ENCODE results near the gene SLC35B2.
A peak's percentile ranks its signal among the peaks of the same experiment; 100 is the strongest.

The SLC35B2 gene

DNA sequence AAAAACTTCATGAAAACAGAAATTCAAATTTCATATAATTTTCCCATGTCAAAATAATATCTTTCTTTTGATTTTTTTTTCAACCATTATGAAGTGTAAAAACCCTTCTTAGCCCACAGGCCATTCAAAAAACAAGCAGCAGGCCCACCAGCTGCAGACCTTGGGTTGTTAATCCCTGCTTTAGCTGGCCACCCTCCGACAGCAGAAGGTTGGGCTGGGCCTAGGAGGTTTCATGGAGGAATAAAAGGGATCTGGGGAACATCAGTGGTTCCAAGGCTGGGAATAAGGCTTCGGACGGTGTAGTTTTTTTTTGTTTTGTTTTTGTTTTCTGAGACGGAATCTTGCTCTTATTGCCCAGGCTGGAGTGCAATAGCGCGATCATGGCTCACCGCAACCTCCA is 14.0 kb downstream of the SLC35B2 start:
- Mint-ChIP-seq H3K4me1 (peaks cover 16% of the 10 kb centered on the region), H3K27me3 (ENCODE audit: low read depth) (peaks cover 16% of the 10 kb centered on the region), H3K9me3 (no peaks in the 10 kb centered on the region), H3K4me3 (peak overlapping the region in 2 of 3 experiments; percentile 45 to 60), H3K36me3 (ENCODE audit: low read depth) (peaks cover 5% of the 10 kb centered on the region), H3K27ac (no peak overlapping the region)
- TF ChIP-seq, protein P1, sequence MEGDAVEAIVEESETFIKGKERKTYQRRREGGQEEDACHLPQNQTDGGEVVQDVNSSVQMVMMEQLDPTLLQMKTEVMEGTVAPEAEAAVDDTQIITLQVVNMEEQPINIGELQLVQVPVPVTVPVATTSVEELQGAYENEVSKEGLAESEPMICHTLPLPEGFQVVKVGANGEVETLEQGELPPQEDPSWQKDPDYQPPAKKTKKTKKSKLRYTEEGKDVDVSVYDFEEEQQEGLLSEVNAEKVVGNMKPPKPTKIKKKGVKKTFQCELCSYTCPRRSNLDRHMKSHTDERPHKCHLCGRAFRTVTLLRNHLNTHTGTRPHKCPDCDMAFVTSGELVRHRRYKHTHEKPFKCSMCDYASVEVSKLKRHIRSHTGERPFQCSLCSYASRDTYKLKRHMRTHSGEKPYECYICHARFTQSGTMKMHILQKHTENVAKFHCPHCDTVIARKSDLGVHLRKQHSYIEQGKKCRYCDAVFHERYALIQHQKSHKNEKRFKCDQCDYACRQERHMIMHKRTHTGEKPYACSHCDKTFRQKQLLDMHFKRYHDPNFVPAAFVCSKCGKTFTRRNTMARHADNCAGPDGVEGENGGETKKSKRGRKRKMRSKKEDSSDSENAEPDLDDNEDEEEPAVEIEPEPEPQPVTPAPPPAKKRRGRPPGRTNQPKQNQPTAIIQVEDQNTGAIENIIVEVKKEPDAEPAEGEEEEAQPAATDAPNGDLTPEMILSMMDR (IDR thresholded peaks at IDR 0.05; ENCODE audit: unreplicated experiment in 3 of 3): no peak

DNA sequence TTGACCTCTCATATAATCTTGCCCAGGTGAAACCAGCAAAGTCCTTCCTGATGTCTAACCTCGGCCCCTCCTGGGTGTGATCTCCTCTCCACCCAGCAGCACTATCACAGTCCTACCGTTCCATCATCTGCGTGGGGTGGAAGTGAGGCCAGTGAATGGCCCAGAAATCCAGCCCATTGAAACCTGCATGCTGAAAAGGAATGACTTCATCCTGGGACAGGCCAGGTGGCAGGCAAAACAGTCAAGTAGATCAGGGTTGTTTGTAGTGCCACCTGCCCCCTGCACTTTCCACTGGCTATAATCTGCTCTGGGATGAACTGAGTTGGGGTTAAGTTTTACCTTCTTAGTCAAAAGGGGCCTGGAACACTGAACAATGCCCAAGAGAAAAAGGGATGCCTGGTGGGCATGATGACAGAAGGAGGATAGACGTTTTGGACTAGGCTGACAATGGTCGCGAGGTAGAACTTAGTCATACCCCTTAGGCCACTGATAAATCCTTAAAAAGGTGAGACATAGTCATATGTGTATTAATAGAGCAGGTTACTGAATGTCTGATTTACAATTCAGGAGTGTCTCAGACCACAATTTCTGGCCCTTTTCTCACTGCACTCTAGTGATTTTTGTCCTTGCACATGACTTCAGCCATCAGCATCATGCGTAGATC is 18.5 kb downstream of the SLC35B2 start:
- H3K9me3 Mint-ChIP-seq: no peaks in the 10 kb centered on the region
- H3K27ac Mint-ChIP-seq: peak overlapping the region; percentile 39 to 93 (median 74)
- H3K4me1 Mint-ChIP-seq: peaks cover 31% of the 10 kb centered on the region
- TF ChIP-seq, protein P1 (IDR thresholded peaks at IDR 0.05; ENCODE audit: unreplicated experiment in 3 of 3): no peak
- H3K36me3 Mint-ChIP-seq (ENCODE audit: low read depth): no peaks in the 10 kb centered on the region
- peaks cover 10% of the 10 kb centered on the region for H3K27me3 Mint-ChIP-seq (ENCODE audit: low read depth)
- peak overlapping the region; percentile 82 to 87 (median 86) for H3K4me3 Mint-ChIP-seq

DNA sequence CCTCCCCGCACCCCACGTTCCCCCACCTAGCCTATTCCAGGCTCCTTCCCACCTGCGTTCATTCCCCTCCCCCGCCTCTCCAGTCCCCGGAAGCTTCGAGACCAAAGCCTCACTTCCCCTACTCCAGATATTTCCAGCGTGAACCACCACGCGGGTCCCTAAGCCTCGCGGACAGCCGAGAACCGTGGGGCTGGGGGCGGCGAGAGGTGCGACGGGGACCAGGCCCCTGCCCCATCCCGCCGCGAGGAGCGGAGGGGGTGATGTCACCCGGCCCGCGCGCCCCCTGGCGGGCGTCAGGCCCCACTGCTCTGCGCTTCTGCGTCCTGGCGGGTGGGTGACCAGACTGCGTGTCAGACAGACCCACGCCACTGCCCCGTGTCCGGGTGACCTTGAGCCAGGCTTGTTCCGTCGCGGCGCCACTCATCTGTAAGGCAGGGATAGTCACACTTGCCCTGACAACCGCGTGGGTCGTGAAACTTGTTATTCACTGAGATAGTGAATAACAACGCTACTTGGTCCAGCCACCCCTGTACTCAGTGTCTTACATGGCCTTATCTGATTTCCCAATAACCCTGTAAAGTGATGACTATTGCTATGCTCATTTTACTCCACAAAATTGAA is 19.4 kb downstream of the SLC35B2 start:
- Mint-ChIP-seq H3K27me3 (ENCODE audit: low read depth) (peaks cover 6% of the 10 kb centered on the region), H3K27ac (peak overlapping the region; percentile 74 to 93 (median 92)), H3K9me3 (no peaks in the 10 kb centered on the region), H3K4me3 (peak overlapping the region; percentile 82 to 87 (median 86)), H3K36me3 (ENCODE audit: low read depth) (no peaks in the 10 kb centered on the region), H3K4me1 (peaks cover 35% of the 10 kb centered on the region)
- TF ChIP-seq, protein P1 (IDR thresholded peaks at IDR 0.05; ENCODE audit: unreplicated experiment in 3 of 3): peak; percentile 94 to 98 (median 98)

DNA sequence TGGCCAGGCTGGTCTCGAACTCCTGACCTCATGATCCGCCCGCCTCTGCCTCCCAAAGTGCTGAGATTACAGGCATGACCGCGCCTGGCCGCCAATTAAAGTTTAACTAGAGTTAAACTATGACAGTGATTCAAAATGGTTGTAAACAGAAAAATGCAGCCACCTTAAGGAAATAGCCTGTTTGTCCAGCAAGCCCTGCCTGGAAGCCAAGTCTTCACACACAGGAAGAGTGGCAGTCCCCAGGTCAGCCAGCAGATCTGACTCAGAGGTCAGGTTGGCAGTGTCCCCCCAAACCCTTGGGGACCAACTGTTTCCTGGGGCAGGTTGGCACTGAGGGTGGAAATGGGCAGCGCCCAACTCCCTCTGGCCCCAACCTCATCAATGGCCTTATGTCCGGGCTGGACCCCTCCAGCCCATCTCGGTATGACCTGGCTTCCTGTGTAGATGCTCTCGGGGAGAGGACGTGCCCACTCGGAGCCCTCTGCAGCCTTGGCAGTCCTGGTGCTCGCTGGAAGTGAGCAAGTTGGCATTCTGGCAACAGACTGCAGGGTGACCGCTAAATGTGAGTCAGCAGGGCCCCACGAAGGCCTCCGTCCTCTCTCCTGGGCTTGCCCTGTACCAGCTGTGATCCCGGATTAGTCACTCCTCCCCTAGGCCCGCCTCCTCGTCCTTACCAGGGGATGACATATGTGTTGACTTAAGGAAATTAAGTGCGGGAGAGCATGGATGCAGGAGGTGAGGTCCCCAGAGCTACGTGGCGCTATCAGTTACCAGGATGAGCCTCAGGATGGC is 20.1 kb downstream of the SLC35B2 start:
- no peaks in the 10 kb centered on the region for H3K36me3 Mint-ChIP-seq (ENCODE audit: low read depth)
- peaks cover 37% of the 10 kb centered on the region for H3K4me1 Mint-ChIP-seq
- peak overlapping the region; percentile 82 to 87 (median 86) for H3K4me3 Mint-ChIP-seq
- TF ChIP-seq, protein P1 (IDR thresholded peaks at IDR 0.05; ENCODE audit: unreplicated experiment in 3 of 3): no peak
- H3K9me3 Mint-ChIP-seq: no peaks in the 10 kb centered on the region
- H3K27me3 Mint-ChIP-seq (ENCODE audit: low read depth): peaks cover 6% of the 10 kb centered on the region
- H3K27ac Mint-ChIP-seq: peak overlapping the region; percentile 74 to 93 (median 92)

DNA sequence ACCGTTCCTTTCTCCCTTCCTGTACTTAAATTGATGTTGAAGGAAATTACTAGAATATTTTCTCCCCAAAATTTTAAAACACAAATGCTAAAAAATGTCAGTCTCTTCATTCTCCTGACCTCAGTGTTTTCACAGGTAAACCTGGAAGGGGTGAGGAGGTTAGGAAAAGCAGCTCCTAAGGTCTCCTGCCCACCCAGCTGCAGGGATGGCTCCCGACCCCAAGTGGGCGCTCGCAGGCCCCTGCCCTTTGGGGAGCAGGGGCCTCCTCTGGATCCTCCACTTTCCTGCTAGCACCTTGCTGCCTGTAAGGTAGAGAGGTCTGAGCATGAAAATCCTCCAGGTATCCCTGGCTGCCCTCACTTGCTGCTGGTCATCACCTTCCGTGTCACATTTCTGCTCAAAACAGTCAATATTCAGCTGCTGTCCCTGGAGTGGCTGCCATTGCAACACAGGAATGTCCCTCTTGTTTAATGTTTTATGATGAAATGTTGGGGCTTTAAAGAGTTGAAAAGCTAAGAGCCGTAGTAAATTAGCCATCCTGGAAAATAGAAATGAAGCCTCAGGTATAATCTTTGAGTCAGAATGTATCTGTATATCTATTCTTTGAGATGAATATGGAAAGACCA is 21.3 kb downstream of the SLC35B2 start:
- H3K9me3 Mint-ChIP-seq: no peaks in the 10 kb centered on the region
- peaks cover 6% of the 10 kb centered on the region for H3K27me3 Mint-ChIP-seq (ENCODE audit: low read depth)
- H3K36me3 Mint-ChIP-seq (ENCODE audit: low read depth): no peaks in the 10 kb centered on the region
- peak overlapping the region in 1 of 3 experiments; percentile 30 for H3K27ac Mint-ChIP-seq
- TF ChIP-seq, protein P1 (IDR thresholded peaks at IDR 0.05; ENCODE audit: unreplicated experiment in 3 of 3): no peak
- H3K4me3 Mint-ChIP-seq: peak overlapping the region in 1 of 3 experiments; percentile 42
- H3K4me1 Mint-ChIP-seq: peaks cover 42% of the 10 kb centered on the region

Data from nephron (organoid).